Measurements from ENCODE around the gene PFN3. TPM values are rescaled to one million over a fixed set of nuclear protein-coding genes. Genes with fewer than 3 reads are reported as not detected.

PFN3 gene
- total RNA-seq, 4 donors from 2014 or later = not detected

- DNase-seq (ENCODE audit: low spot score) (no peak), ATAC-seq (ENCODE audit: low FRiP score) (no peak)
- no peak for TF ChIP-seq CTCF (IDR thresholded peaks at IDR 0.05)
Observed at GRCh38 chr5:177355162-177355867, 45.1 kb downstream of the PFN3 start.

GRCh38 chr5:177354711-177355110 lies 45.8 kb downstream of the PFN3 start:
- TF ChIP-seq CTCF (IDR thresholded peaks at IDR 0.05) = no peak
- DNase-seq (ENCODE audit: low spot score) (no peak), ATAC-seq (ENCODE audit: low FRiP score) (no peak)

GRCh38 chr5:177354256-177354655 lies 46.2 kb downstream of the PFN3 start:
- no peak for TF ChIP-seq CTCF (IDR thresholded peaks at IDR 0.05)
- ATAC-seq (ENCODE audit: low FRiP score) = no peak
- no peak for DNase-seq (ENCODE audit: low spot score)

- DNase-seq (ENCODE audit: low spot score) (no peak), ATAC-seq (ENCODE audit: low FRiP score) (no peak)
- no peak for TF ChIP-seq CTCF (IDR thresholded peaks at IDR 0.05)
Observed at GRCh38 chr5:177353093-177353492, 47.4 kb downstream of the PFN3 start.

GRCh38 chr5:177351392-177352329 lies 48.8 kb downstream of the PFN3 start, which contains the start of gene LMAN2:
LMAN2 (minus strand) TSS chr5:177351668; CDS start chr5:177351647, 21 bp downstream.
- DNase-seq (ENCODE audit: low spot score) = peak; percentile 80
- ATAC-seq (ENCODE audit: low FRiP score) = peak; percentile 97
- no peak for TF ChIP-seq CTCF (IDR thresholded peaks at IDR 0.05)

- no peak for TF ChIP-seq CTCF (IDR thresholded peaks at IDR 0.05)
- no peak for ATAC-seq (ENCODE audit: low FRiP score)
Observed at GRCh38 chr5:177350776-177351391, 49.6 kb downstream of the PFN3 start.

More at GRCh38 chr5:177350776-177351391, 49.6 kb downstream of the PFN3 start:
- DNase-seq (ENCODE audit: low spot score) = no peak

Other genes starting within 250 kb of the PFN3 start
- gene RAB24, start 96.9 kb downstream of the PFN3 start, total RNA-seq = 10 to 100 TPM; 18.9 to 38.9 (median 23.8) TPM
- gene PRELID1, start 96.9 kb downstream of the PFN3 start, total RNA-seq = 100 to 1,000 TPM in 1 of 4 donors, 10 to 100 TPM in 3; 51.9 to 102 (median 67.5) TPM
- gene MXD3, start 88.8 kb downstream of the PFN3 start, total RNA-seq = 10 to 100 TPM in 1 of 4 donors, 1 to 10 TPM in 3; 3.5 to 26.8 (median 4.8) TPM
- gene LMAN2, start 49.0 kb downstream of the PFN3 start, total RNA-seq = 100 to 1,000 TPM; 129 to 164 (median 144) TPM
- gene RGS14, start 42.7 kb downstream of the PFN3 start, total RNA-seq = 10 to 100 TPM in 1 of 4 donors, 1 to 10 TPM in 3; 7.1 to 25.1 (median 8.2) TPM
- not detected for gene SLC34A1, start 16.2 kb downstream of the PFN3 start, total RNA-seq
- 1 to 10 TPM in 1 of 4 donors, under 1 TPM in 3; 0.38 to 3.0 (median 0.63) TPM for gene F12, start 8.9 kb upstream of the PFN3 start, total RNA-seq
- gene GRK6, start 26.0 kb upstream of the PFN3 start, total RNA-seq = 10 to 100 TPM; 16.1 to 45.5 (median 27.2) TPM
- 1 to 10 TPM in 3 of 4 donors, not detected in 1; 1.6 to 2.8 (median 2.1) TPM for gene PRR7, start 46.2 kb upstream of the PFN3 start, total RNA-seq
- 10 to 100 TPM; 33.5 to 78.5 (median 38.3) TPM for gene DBN1, start 73.0 kb upstream of the PFN3 start, total RNA-seq
- gene PDLIM7, start 96.9 kb upstream of the PFN3 start, total RNA-seq = 10 to 100 TPM; 20.0 to 63.2 (median 34.2) TPM
- gene DOK3, start 109.2 kb upstream of the PFN3 start, total RNA-seq = 10 to 100 TPM in 3 of 4 donors, 1 to 10 TPM in 1; 7.4 to 41.0 (median 16.3) TPM
- 10 to 100 TPM; 66.2 to 93.7 (median 73.6) TPM for gene DDX41, start 116.3 kb upstream of the PFN3 start, total RNA-seq
- gene FAM193B, start 153.9 kb upstream of the PFN3 start, total RNA-seq = 10 to 100 TPM; 43.3 to 92.5 (median 50.9) TPM
- gene TMED9, start 191.5 kb upstream of the PFN3 start, total RNA-seq = 100 to 1,000 TPM in 3 of 4 donors, 10 to 100 TPM in 1; 81.0 to 129 (median 105) TPM
- gene B4GALT7, start 199.5 kb upstream of the PFN3 start, total RNA-seq = 10 to 100 TPM; 19.5 to 46.4 (median 25.8) TPM